GM04503 (cell line): ENCODE results near the gene NBEA.

Experiments
- DNase-seq: peaks from one replicate; pipeline ENCODE4 v3.0.0-alpha.2; 2012; ENCODE audit warnings: low read depth

Gene NBEA

GRCh38 chr13:35573639-35574038, 631.6 kb downstream of the NBEA start:
- DNase-seq: no peak

GRCh38 chr13:35592457-35592856, 650.4 kb downstream of the NBEA start:
- DNase-seq: no peak

- no peak for DNase-seq
Observed at GRCh38 chr13:35593651-35594050, 651.6 kb downstream of the NBEA start.

GRCh38 chr13:35594096-35594495, 652.0 kb downstream of the NBEA start:
- DNase-seq: no peak

GRCh38 chr13:35595181-35595580, 653.1 kb downstream of the NBEA start:
- no peak for DNase-seq

- no peak for DNase-seq
Observed at GRCh38 chr13:35596321-35597030, 654.4 kb downstream of the NBEA start.

- DNase-seq: no peak
Observed at GRCh38 chr13:35597451-35597850, 655.4 kb downstream of the NBEA start.

GRCh38 chr13:35598233-35598632, 656.2 kb downstream of the NBEA start:
- no peak for DNase-seq

GRCh38 chr13:35598790-35599369, 656.8 kb downstream of the NBEA start:
- no peak for DNase-seq

GRCh38 chr13:35599384-35599783, 657.3 kb downstream of the NBEA start:
- no peak for DNase-seq

- DNase-seq: peak; percentile 21
Observed at GRCh38 chr13:35600137-35600536, 658.1 kb downstream of the NBEA start.

- DNase-seq: no peak
Observed at GRCh38 chr13:35603593-35604285, 661.7 kb downstream of the NBEA start.

GRCh38 chr13:35614666-35615065, 672.6 kb downstream of the NBEA start:
- DNase-seq: no peak

- DNase-seq: no peak
Observed at GRCh38 chr13:35617420-35617819, 675.4 kb downstream of the NBEA start.

- no peak for DNase-seq
Observed at GRCh38 chr13:35618565-35619083, 676.6 kb downstream of the NBEA start.

GRCh38 chr13:35621989-35622388, 679.9 kb downstream of the NBEA start:
- DNase-seq: peak; percentile 9

- DNase-seq: no peak
Observed at GRCh38 chr13:35629026-35629425, 687.0 kb downstream of the NBEA start.

GRCh38 chr13:35630551-35631275, 688.6 kb downstream of the NBEA start:
- peak; percentile 22 for DNase-seq

- no peak for DNase-seq
Observed at GRCh38 chr13:35631666-35632065, 689.6 kb downstream of the NBEA start.

- DNase-seq: no peak
Observed at GRCh38 chr13:35643625-35644024, 701.6 kb downstream of the NBEA start.

GRCh38 chr13:35646056-35646774, 704.1 kb downstream of the NBEA start:
- no peak for DNase-seq

GRCh38 chr13:35648201-35648600, 706.1 kb downstream of the NBEA start:
- no peak for DNase-seq
